Measurements from ENCODE around the gene FGD2.
"Not testable (repeated sequence)": the region's sequence is repeated elsewhere in the genome, so short reads cannot be mapped to it uniquely, and the experiment has no call there.

FGD2 gene

GRCh38 chr6:36990401-36990800 is 15.1 kb upstream of the FGD2 start:
- not testable (repeated sequence) for DNase-seq (ENCODE audit: low spot score)

GRCh38 chr6:36997811-36998722 is 7.4 kb upstream of the FGD2 start:
- DNase-seq (ENCODE audit: low spot score), result no peak

GRCh38 chr6:36998723-36999038 is 6.8 kb upstream of the FGD2 start:
- DNase-seq (ENCODE audit: low spot score), result no peak

DNA sequence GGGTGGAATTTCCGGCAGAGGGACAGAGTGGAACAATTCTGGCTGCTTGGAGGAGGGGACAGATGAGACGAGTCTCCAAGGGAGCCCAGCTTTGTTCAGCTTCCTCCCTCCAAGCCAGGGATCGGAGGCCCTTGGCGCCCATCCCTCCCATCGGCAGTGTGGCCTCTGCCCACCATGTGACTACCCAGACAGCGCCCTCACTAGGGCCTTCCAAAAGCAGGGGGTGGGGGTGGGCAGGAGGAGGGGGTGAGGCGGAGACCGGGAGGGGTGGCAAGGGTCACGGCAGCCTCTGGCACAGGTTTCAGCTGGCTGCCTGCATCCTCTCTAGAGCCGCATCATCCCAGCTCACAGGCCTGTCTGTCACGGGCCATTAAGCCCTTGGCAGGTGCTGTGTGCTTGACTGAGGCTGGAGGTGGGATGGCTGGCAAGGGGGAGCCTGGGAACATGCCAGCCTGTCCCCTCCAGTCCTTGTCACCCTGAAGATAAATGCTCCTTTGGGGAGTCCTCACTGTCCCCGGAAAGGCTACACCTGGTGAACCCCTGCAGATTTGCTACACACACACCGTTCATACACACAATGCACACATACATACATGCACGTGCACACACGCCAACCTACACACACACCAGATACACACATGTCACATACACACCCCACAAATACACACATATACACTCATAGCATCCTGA is 6.2 kb upstream of the FGD2 start:
- no peak for DNase-seq (ENCODE audit: low spot score)

DNA sequence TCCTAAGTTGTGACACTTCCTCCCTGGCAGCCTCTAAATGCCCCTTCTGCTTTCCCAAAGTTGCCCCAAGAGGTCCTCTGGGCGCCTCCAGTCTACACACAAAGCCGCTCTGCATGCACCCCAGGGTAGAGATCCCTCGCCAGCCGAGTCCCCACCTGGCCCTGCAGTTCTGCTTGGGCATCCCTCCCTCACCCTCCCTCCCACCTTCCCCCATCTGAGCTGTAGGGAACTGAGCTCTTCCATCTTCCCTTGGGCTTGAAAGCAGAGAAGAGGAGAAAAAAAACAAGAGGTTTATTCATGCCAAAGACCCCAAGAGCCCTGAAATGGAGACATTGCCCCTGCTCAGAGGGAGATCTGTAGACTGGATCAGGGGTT is 5.7 kb upstream of the FGD2 start:
- no peak for DNase-seq (ENCODE audit: low spot score)

DNA sequence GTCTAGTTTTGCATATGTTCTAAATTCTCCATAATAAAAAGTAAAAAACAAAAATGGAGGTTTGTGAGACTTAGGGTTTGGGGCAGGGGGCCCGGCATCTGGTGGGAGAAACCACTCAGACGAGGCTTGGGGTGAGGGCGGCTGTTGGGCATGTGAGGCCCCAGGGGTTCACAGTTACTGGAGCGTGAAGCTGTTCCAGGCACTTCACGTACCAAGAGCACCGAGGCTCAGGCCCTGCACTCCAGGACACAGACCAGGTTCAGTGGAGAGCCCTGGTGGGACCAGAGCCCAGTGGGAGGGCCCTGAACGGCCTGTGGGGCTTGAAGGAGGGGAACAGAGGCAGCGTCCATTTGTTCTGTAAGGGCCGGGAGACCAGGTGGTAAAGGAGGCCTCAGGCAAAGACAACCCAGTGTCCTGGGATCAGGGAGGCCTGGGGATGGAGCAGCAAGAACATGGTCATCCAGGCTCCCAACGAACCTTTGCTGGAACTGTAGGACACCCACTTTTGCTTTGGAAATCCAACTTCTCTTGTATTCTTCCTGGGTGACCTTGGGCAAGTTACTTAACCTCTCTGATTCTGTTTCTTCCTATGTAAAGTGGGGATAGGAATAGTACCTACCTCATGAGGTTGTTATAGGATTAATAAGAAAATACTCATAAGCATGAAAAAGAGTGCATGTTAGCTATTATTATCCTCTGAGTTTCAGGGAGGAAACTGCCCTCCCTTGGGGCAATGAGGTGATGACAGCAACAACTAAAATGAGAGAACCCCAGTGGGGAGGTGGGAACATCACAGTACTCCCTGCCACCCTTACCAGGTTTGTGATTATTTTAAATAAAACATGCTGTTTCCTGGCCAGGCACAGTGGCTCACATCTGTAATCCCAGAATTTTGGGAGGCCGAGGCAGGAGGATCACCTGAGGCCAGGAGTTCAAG is 1.1 kb upstream of the FGD2 start:
- no peak for DNase-seq (ENCODE audit: low spot score)

DNA sequence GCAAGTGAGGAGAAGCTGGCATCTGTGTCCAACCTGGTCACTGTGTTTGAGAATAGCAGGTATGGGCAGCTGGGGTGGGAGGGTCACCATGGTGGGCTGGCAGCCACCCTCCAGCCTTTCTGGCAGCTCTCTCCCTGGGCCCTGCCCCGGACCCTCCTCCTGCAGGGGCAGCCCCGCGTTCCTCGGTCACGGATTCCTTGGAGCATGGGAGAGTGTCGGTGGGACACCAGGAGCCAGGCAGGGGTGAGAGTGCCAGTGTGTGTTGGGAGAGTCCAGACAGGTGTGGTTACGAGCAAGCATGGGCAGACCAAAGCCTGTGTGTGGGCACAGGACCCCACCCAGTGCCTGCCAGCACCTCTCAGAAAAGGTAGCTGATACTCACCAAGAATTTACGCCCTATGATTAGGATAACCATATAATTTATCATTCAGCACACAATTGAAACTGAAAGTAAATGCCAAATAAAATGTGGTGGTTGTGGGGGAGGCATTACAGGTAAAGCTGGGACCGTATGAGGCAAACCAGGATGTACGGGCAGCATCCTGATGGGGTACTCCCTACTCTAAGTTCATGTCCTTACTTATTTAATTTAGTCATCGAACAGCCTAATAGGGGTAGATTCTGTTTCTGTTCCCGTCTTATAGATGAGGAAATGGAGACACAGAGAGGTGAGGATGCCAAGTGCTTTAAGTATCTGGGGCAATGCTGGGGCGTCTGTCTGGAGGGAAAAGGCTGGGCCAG is 542 bp downstream of the FGD2 start:
- no peak for DNase-seq (ENCODE audit: low spot score)

DNA sequence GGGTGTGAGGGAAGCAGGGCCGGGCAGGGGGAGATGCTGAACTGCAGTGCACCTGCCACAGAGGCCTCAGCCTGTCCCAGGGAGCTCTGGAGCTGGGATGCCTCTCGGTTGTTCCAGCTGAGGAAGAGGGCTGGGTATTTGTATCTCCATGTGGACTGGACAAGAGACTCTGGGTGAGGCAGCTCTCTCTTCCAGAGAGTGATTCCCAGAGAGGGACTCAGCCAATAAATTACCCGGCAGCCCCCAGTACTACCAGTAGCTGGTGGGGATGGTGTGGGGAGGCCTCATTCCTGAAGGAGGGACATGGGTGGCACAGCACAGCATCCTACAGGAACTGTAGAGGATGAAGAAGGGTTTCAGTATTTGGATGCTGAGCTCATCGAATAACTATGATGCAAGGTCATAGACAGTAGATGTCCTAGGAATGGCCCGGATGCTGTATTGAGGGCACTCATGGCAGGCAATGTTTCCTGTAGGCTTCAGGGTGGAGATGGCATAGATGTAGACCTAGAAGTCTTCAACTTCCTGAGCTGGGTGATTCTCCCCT is 1.4 kb downstream of the FGD2 start:
- no peak for DNase-seq (ENCODE audit: low spot score)

GRCh38 chr6:37007340-37008043 is 2.0 kb downstream of the FGD2 start:
- DNase-seq (ENCODE audit: low spot score), result no peak

DNA sequence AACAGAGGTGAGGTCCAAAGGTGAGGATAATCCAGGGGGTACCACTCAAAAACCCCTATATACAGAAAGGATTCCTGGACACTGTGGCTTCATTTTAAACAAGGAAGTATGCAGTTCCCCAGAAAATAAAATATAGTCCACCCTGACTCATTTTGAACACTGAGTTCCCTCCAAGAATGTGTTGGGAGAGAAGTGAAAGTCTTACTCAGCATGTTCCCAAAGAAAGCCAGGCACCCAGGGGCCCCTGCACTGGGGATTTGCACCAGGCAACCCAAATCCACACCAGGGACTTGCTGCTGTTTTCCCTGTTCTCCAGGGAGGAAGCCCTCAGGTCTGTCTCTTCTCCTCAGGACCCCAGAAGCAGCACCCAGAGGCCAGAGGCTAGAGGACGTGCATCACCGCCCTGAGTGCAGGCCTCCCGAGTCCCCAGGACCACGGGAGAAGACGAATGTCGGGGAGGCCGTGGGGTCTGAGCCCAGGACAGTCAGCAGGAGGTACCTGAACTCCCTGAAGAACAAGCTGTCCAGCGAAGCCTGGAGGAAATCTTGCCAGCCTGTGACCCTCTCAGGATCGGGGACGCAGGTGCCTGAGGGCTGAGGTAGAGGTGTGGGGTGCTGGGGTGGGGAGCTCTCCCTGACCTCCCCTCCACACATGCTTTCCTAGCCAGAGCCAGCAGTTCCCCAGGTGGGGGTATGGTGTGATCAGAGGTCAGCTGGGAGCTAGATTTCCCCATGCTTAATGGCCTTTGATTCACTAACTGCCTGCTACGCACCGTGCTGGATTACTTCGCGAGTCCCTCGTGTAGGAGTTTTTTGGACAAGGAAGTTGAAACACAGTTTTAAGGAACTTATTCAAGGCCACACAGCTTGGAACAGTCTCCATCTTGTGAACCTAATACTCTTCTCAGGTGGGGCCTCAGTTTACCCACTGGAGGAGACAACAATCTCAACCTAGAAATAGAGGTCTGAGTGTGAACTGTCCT is 3.3 kb downstream of the FGD2 start:
- DNase-seq (ENCODE audit: low spot score), result no peak

GRCh38 chr6:37010402-37010892 is 5.0 kb downstream of the FGD2 start:
- no peak for DNase-seq (ENCODE audit: low spot score)

DNA sequence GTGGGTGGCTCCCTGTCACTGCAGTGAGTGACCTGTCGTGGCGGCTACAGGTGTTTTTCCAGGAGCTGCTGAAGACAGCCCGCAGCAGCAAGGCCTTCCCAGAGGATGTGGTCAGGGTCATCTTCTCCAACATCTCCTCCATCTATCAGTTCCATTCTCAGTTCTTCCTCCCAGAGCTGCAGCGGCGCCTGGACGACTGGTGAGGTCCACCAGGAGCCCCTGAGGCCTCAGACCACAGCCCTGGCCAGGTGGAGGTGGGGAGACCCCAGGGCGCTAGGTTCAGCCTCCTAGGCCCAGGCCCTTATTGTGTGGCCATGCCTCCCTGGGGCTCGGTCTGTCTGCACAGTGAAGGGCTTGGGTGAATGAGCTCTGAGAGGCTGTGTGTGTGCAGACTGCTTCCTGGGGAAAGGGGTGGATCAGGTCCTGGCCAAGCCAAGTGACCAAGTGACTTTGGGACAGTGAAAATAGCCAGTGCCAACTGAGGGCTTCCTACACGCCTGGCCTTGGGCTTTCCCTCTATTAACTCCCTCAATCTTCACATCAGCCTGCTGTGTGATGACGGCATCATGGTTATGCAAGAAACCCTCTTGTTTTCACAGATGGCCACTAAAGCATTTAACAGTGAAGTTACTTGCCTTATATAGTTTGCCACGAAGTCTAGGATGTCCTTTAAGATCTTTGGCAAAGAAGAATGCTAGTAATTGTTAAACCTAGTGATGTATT is 6.4 kb downstream of the FGD2 start:
- DNase-seq (ENCODE audit: low spot score), result no peak

GRCh38 chr6:37013516-37014491 is 8.3 kb downstream of the FGD2 start:
- DNase-seq (ENCODE audit: low spot score), result no peak

- DNase-seq (ENCODE audit: low spot score), result no peak
Measured at GRCh38 chr6:37014667-37015066, 9.2 kb downstream of the FGD2 start.

DNA sequence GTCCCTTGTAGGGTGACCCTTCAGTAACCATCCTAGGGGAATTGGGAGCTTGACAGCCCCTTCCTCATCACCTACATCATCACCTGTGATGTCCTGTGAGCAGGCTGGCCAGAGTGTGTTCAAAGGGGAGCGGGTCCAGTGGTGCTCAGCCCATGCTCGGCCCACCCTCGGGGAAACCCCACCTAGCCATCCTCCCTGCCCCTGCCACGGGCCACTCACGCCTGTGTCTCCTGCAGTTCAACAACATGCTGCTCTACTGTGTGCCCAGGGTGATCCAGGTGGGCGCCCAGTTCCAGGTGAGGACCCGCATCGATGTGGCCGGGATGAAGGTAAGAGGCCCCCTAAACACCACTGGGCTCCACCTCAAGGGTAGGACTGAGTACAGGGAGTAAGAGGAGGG is 10.1 kb downstream of the FGD2 start:
- DNase-seq (ENCODE audit: low spot score), result no peak

DNA sequence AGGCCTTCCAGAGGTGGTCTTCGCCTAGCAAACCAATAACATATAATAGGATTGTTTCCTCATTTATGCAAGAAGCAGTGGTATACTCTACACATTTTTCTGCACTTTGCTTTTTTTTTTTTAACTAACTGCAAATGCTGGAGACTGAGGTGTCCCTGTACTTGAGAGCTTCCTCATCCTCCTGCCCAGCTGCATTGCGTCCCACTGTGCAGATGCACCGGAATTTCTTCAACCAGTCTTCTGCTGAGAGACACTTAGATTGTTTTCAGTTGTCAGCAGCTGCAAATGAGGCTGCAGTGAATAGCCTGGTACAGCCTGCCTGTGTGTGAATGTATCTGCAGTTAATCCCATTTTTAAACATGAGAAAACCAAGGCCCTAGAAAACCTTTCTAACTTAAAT is 11.5 kb downstream of the FGD2 start:
- DNase-seq (ENCODE audit: low spot score), result no peak

DNA sequence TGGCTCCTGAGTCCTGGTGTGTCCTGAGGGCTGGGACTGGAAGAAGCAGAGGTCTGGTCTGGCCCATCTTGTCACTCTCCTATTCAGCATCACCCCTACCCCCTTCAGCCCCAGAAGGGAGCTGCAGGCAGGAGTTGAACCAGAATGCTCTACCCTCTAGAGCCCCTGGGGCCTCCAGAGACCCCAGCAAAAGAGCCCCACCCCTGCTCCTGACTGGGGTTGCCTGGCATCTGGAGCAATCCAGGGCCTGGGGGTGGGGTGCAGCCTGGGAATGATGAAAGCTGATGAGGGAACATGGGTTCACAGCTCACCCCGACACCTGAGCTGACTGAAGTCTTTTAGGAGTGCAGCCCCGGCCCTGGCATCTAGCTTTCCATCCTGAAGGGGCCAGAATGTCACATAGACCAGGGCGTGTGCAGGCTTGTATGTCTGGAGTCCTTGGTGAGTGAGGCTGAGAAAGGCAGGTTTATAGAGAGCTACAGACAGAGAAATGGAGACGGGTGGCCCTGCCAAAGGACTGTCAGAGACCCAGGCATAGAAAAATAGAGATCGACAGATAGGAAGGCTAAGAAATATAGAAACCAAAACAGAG is 12.2 kb downstream of the FGD2 start:
- DNase-seq (ENCODE audit: low spot score), result no peak

Data from activated CD4-positive, alpha-beta T cell treated with anti-CD3 and anti-CD28 coated beads, Interleukin-2, Interleukin-4, amounts not matched to agents 100 ng/mL and 50 ng/mL, durations not matched to agents 16 hours and 8 hours (primary cell).